Measurements from ENCODE around the gene CPOX. TPM values are rescaled to one million over a fixed set of nuclear protein-coding genes. Genes with fewer than 3 reads are reported as not detected.

Gene CPOX
- total and polyA plus RNA-seq, 4 experiments from 2014 or later, result 3.3 to 41.3 (median 24.6) TPM

DNA sequence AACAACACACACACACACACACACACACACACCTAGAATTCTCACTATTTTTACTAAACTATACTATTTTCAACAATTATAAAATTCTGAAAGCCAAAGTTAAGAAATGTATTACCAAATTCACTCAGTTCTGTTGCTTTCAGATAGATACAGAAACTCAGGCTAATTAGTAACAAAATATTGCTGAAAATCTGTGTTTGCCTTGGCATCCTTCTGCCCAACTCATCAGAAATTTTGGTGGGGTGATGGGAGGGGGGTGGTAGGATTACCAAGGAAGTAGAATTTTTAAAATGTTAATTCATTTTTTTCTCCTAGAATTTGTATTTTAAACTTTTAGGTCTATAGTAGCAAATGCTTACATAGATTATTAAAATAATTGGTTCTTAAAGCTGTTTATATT, 2.7 kb upstream of the CPOX start:
- Mint-ChIP-seq H3K36me3 (peaks cover 0 to 15% of the 10 kb centered on the region in 2 donors), H3K4me3 (no peak overlapping the region), H3K4me1 (peaks cover 20 to 27% (median 24%) of the 10 kb centered on the region in 4 donors), H3K27ac (no peak overlapping the region), H3K27me3 (no peaks in the 10 kb centered on the region), H3K9me3 (no peaks in the 10 kb centered on the region)
- no peaks in the 10 kb centered on the region for H3K27me3 ChIP-seq (ENCODE audit: insufficient read depth, low read length)
- CTCF ChIA-PET (ENCODE audit: partially characterized antibody), result interaction anchor here (0.6 to 4.2 kb wide), 15 partner anchors 9 to 1784 kb away, joined by 3 to 26 read pairs (median 4); partner anchors contain the start of gene CLDND1
- no peak overlapping the region for H3K27ac ChIP-seq (ENCODE audit: low read depth, low read length)
- no peak for DNase-seq
- intact Hi-C loops (cut with micrococcal nuclease), result loop anchor here (5.0 kb wide), 1 partner anchor 1156 kb away; no protein-coding TSS in a partner anchor
- peaks cover 23% of the 10 kb centered on the region for H3K4me1 ChIP-seq (ENCODE audit: insufficient read depth, low read length)
- POLR2A ChIA-PET (ENCODE audit: partially characterized antibody), result interaction anchor here (1.1 kb wide), 1 partner anchor 39 kb away, joined by 3 read pairs; no protein-coding TSS in a partner anchor
- H3K9me3 ChIP-seq (ENCODE audit: control insufficient read depth in 1 of 2, low read length in 2 of 2), result no peaks in the 10 kb centered on the region
- no peaks in the 10 kb centered on the region for H3K36me3 ChIP-seq (ENCODE audit: insufficient read depth, low read length)
- H3K4me3 ChIP-seq (ENCODE audit: low read length in 2 of 2), result no peak overlapping the region

GRCh38 chr3:98594628-98595324, 1.4 kb upstream of the CPOX start:
- POLR2A ChIA-PET (ENCODE audit: partially characterized antibody), result interaction anchor here (0.8 to 6.4 kb wide), 4 partner anchors 32 to 72 kb away, joined by 3 to 57 read pairs (median 16); partner anchors contain the start of gene CLDND1
- no peaks in the 10 kb centered on the region for H3K9me3 Mint-ChIP-seq
- intact Hi-C loops (cut with micrococcal nuclease), result loop anchor here (5.0 kb wide), 3 partner anchors 308 to 1158 kb away; partner anchors contain the start of genes DCBLD2 and RIOX2

DNA sequence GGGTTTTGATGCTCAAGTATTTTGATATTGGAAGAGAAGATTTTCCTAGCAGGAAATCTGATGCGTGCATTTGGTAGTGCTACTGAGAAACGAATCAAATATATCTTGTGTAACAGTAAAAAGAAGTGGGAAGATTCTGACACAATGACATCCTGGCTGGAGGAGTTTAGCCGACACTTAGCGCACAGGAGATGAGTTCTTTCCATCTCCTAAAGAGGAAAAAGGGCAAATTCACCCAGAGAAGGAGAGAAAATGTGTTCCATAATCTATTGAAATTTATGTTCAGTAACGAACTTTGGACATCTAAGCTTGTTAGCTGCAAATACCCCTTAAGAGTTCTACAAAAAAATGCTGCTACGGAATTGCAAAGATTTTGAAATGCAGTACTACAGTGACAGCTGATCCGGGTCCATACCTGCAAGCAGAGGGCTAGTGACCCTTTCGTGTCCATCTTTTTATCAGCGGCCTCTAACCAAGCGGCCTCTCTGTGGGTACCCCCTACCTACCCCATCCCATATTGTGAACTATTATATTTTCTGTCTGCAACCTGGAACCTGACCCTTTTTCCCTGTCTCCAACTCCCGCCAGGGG, 971 bp downstream of the CPOX start:
- ChIA-PET CTCF (ENCODE audit: partially characterized antibody) (interaction anchor here (1.0 to 4.3 kb wide), 9 partner anchors 9 to 553 kb away, joined by 3 to 26 read pairs (median 5); partner anchors contain the start of gene CLDND1), POLR2A (ENCODE audit: partially characterized antibody) (interaction anchor here (0.9 to 6.4 kb wide), 12 partner anchors 8 to 771 kb away, joined by 3 to 57 read pairs (median 7); partner anchors contain the start of genes CLDND1 and CRYBG3)
- Mint-ChIP-seq H3K36me3 (peaks cover 10 to 45% of the 10 kb centered on the region in 2 donors), H3K9me3 (no peaks in the 10 kb centered on the region), H3K4me3 (peak overlapping the region; percentile 89 to 98 (median 92)), H3K4me1 (peaks cover 28 to 46% (median 37%) of the 10 kb centered on the region in 4 donors), H3K27me3 (no peaks in the 10 kb centered on the region), H3K27ac (peak overlapping the region; percentile 56 to 96 (median 85))
- Histone ChIP-seq H3K9me3 (ENCODE audit: control insufficient read depth in 1 of 2, low read length in 2 of 2) (no peaks in the 10 kb centered on the region), H3K4me3 (ENCODE audit: low read length in 2 of 2) (peak overlapping the region; percentile 17 to 92), H3K27me3 (ENCODE audit: insufficient read depth, low read length) (no peaks in the 10 kb centered on the region), H3K36me3 (ENCODE audit: insufficient read depth, low read length) (no peaks in the 10 kb centered on the region), H3K27ac (ENCODE audit: low read depth, low read length) (peak overlapping the region; percentile 71), H3K4me1 (ENCODE audit: insufficient read depth, low read length) (peaks cover 32% of the 10 kb centered on the region)
- intact Hi-C loops (cut with micrococcal nuclease), result loop anchor here (2.0 to 5.0 kb wide), 5 partner anchors 36 to 828 kb away; partner anchors contain the start of genes ARL6, DCBLD2 and RIOX2
- no peak for DNase-seq

More at GRCh38 chr3:98594628-98595324, 1.4 kb upstream of the CPOX start:
- DNase-seq, result no peak
- Histone ChIP-seq H3K36me3 (ENCODE audit: insufficient read depth, low read length) (no peaks in the 10 kb centered on the region), H3K4me1 (ENCODE audit: insufficient read depth, low read length) (peaks cover 25% of the 10 kb centered on the region), H3K27ac (ENCODE audit: low read depth, low read length) (no peak overlapping the region), H3K9me3 (ENCODE audit: control insufficient read depth in 1 of 2, low read length in 2 of 2) (no peaks in the 10 kb centered on the region), H3K27me3 (ENCODE audit: insufficient read depth, low read length) (no peaks in the 10 kb centered on the region), H3K4me3 (ENCODE audit: low read length in 2 of 2) (no peak overlapping the region)
- Mint-ChIP-seq H3K4me3 (peak overlapping the region; percentile 37 to 100 (median 80)), H3K4me1 (peaks cover 25 to 37% (median 31%) of the 10 kb centered on the region in 4 donors), H3K27ac (peak overlapping the region in 2 of 7 donors; percentile 62 to 70), H3K36me3 (peaks cover 0 to 25% of the 10 kb centered on the region in 2 donors), H3K27me3 (no peaks in the 10 kb centered on the region)
- CTCF ChIA-PET (ENCODE audit: partially characterized antibody), result interaction anchor here (0.9 to 4.2 kb wide), 4 partner anchors 8 to 74 kb away, joined by 3 to 26 read pairs (median 4); partner anchors contain the start of gene CLDND1

DNA sequence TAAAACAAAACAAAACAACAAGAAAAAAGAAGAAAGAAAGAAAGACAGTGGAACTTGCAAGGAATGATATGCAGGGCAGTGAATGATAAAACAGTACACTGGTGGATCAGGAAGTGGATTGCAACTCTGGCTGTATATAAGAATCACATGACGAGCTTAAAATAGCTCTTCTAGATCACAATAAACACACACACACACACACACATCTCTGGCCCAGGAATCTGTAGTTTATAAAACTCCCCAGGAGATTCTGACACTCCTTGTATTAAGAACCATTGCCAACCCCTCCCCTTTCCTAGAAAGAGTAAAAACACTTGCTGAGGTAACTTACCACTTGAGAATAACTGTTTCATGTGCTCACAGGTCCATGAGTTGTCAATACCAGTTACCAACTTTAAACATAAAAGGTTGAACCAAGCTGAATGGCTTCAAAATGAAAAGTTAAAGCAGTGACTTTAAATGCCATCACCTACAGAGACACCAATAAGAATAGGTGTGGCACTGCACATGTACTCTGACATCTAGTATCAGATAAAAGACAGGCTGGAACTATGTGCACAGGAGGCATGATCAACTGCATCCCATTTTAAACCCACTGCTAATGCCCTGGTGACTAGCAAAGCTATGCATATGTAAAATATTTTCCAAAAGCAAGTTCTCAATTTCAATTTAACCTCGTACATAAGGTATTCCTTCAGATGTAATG, 3.9 kb downstream of the CPOX start:
- POLR2A ChIA-PET (ENCODE audit: partially characterized antibody), result interaction anchor here (2.4 to 6.4 kb wide), 2 partner anchors 8 to 67 kb away, joined by 6 to 57 read pairs; partner anchors contain the start of gene CLDND1
- Histone ChIP-seq H3K4me3 (ENCODE audit: low read length in 2 of 2) (no peak overlapping the region), H3K9me3 (ENCODE audit: control insufficient read depth in 1 of 2, low read length in 2 of 2) (no peaks in the 10 kb centered on the region), H3K36me3 (ENCODE audit: insufficient read depth, low read length) (peaks cover 4% of the 10 kb centered on the region), H3K27ac (ENCODE audit: low read depth, low read length) (no peak overlapping the region), H3K4me1 (ENCODE audit: insufficient read depth, low read length) (peaks cover 34% of the 10 kb centered on the region), H3K27me3 (ENCODE audit: insufficient read depth, low read length) (no peaks in the 10 kb centered on the region)
- no peaks in the 10 kb centered on the region for H3K9me3 Mint-ChIP-seq
- no peak for DNase-seq
- no peak overlapping the region for H3K4me3 Mint-ChIP-seq
- peaks cover 32 to 46% (median 38%) of the 10 kb centered on the region in 4 donors for H3K4me1 Mint-ChIP-seq
- CTCF ChIA-PET (ENCODE audit: partially characterized antibody), result interaction anchor here (0.7 to 4.3 kb wide), 3 partner anchors 8 to 42 kb away, joined by 3 to 26 read pairs (median 4); no protein-coding TSS in a partner anchor
- no peaks in the 10 kb centered on the region for H3K27me3 Mint-ChIP-seq
- peaks cover 16 to 65% of the 10 kb centered on the region in 2 donors for H3K36me3 Mint-ChIP-seq
- intact Hi-C loops (cut with micrococcal nuclease), result loop anchor here (5.0 kb wide), 2 partner anchors 313 to 617 kb away; partner anchors contain the start of genes DCBLD2 and RIOX2
- H3K27ac Mint-ChIP-seq, result peak overlapping the region in 4 of 7 donors; percentile 17 to 63 (median 25)

- H3K4me1 Mint-ChIP-seq, result peaks cover 34 to 46% (median 37%) of the 10 kb centered on the region in 4 donors
- Histone ChIP-seq H3K4me1 (ENCODE audit: insufficient read depth, low read length) (peaks cover 30% of the 10 kb centered on the region), H3K27ac (ENCODE audit: low read depth, low read length) (no peak overlapping the region), H3K27me3 (ENCODE audit: insufficient read depth, low read length) (no peaks in the 10 kb centered on the region), H3K9me3 (ENCODE audit: control insufficient read depth in 1 of 2, low read length in 2 of 2) (no peaks in the 10 kb centered on the region), H3K36me3 (ENCODE audit: insufficient read depth, low read length) (peaks cover 4% of the 10 kb centered on the region), H3K4me3 (ENCODE audit: low read length in 2 of 2) (no peak overlapping the region)
- POLR2A ChIA-PET (ENCODE audit: partially characterized antibody), result interaction anchor here (1.0 to 1.7 kb wide), 3 partner anchors 10 to 549 kb away, joined by 3 to 5 read pairs (median 5); no protein-coding TSS in a partner anchor
- intact Hi-C loops (cut with micrococcal nuclease), result no loop called here
- H3K4me3 Mint-ChIP-seq, result no peak overlapping the region
- H3K36me3 Mint-ChIP-seq, result peaks cover 20 to 74% of the 10 kb centered on the region in 2 donors
- no peak for DNase-seq
- no peak overlapping the region for H3K27ac Mint-ChIP-seq
- CTCF ChIA-PET (ENCODE audit: partially characterized antibody), result interaction anchor here (1.1 to 1.5 kb wide), 6 partner anchors 8 to 16 kb away, joined by 3 to 10 read pairs (median 4); no protein-coding TSS in a partner anchor
- H3K27me3 Mint-ChIP-seq, result no peaks in the 10 kb centered on the region
- H3K9me3 Mint-ChIP-seq, result no peaks in the 10 kb centered on the region
Measured at GRCh38 chr3:98588065-98588464, 5.3 kb downstream of the CPOX start.

GRCh38 chr3:98587654-98588053, 5.8 kb downstream of the CPOX start:
- Mint-ChIP-seq H3K4me1 (peaks cover 32 to 42% (median 35%) of the 10 kb centered on the region in 4 donors), H3K27ac (peak overlapping the region in 1 of 7 donors; percentile 29), H3K27me3 (no peaks in the 10 kb centered on the region), H3K36me3 (peaks cover 24 to 75% of the 10 kb centered on the region in 2 donors), H3K4me3 (no peak overlapping the region), H3K9me3 (no peaks in the 10 kb centered on the region)
- DNase-seq, result no peak
- H3K27ac ChIP-seq (ENCODE audit: low read depth, low read length), result no peak overlapping the region
- no peaks in the 10 kb centered on the region for H3K27me3 ChIP-seq (ENCODE audit: insufficient read depth, low read length)
- intact Hi-C loops (cut with micrococcal nuclease), result no loop called here
- H3K36me3 ChIP-seq (ENCODE audit: insufficient read depth, low read length), result peaks cover 4% of the 10 kb centered on the region
- ChIA-PET CTCF (ENCODE audit: partially characterized antibody) (interaction anchor here (1.1 to 1.5 kb wide), 6 partner anchors 8 to 15 kb away, joined by 3 to 10 read pairs (median 4); no protein-coding TSS in a partner anchor), POLR2A (ENCODE audit: partially characterized antibody) (interaction anchor here (1.0 to 1.7 kb wide), 3 partner anchors 9 to 548 kb away, joined by 3 to 5 read pairs (median 5); no protein-coding TSS in a partner anchor)
- no peak overlapping the region for H3K4me3 ChIP-seq (ENCODE audit: low read length in 2 of 2)
- peaks cover 26% of the 10 kb centered on the region for H3K4me1 ChIP-seq (ENCODE audit: insufficient read depth, low read length)
- H3K9me3 ChIP-seq (ENCODE audit: control insufficient read depth in 1 of 2, low read length in 2 of 2), result no peaks in the 10 kb centered on the region
